Measurements from ENCODE around the gene SLC47A2. TPM values are rescaled to one million over a fixed set of nuclear protein-coding genes. Genes with fewer than 3 reads are reported as not detected.

The SLC47A2 gene
- polyA plus RNA-seq, 1 experiment = not detected

DNA sequence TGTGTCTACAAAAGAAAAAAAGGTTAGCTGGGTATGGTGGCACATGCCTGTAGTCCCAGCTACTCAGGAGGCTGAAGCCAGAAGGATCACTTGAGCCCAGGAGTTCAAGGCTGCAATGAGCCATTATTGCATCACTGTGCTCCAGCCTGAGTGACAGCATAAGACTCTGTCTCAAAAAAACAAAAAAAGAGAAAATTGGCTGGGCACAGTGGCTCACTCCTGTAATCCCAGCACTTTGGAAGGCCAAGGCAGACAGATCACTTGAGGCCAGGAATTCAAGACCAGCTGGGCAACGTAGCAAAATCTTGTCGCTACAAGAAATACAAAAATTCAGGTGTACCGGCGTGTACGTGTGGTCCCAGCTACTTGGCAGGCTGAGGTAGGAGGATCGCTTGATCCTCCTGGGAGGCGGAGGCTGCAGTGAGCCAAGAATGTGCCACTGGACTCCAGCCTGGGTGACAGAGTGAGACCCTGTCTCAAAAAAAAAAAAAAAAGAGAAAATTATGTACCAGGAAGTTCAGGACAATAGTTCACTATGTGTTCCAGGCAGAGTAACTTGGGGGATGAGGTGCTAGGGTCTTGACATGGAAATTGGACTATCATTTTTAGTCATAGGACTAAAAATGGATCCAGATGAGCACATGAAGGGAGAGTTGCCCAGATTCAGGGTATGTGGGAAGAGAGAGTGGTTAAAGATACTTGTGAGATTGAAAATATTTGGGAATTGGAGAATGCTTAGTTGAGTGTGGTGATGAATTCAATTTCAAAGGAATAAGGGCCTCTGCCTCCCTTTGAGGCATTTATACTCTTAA lies 56.8 kb downstream of the SLC47A2 start:
- H3K27me3 ChIP-seq (ENCODE audit: control insufficient read depth, insufficient read depth, low read length) = no peaks in the 10 kb centered on the region
- no peak overlapping the region for H3K4me3 ChIP-seq (ENCODE audit: low read depth, low read length)
- CTCF ChIA-PET = interaction anchor here (0.9 kb wide), 1 partner anchor 15 kb away, joined by 3 read pairs; no protein-coding TSS in a partner anchor
- POLR2A ChIA-PET = no interaction called here
- peaks cover 1% of the 10 kb centered on the region; the same call in 1 of the 2 replicates for H3K36me3 ChIP-seq (ENCODE audit: control insufficient read depth, insufficient read depth, low read length)
- no peak for DNase-seq (ENCODE audit: low read depth)
- TF ChIP-seq, protein P1, sequence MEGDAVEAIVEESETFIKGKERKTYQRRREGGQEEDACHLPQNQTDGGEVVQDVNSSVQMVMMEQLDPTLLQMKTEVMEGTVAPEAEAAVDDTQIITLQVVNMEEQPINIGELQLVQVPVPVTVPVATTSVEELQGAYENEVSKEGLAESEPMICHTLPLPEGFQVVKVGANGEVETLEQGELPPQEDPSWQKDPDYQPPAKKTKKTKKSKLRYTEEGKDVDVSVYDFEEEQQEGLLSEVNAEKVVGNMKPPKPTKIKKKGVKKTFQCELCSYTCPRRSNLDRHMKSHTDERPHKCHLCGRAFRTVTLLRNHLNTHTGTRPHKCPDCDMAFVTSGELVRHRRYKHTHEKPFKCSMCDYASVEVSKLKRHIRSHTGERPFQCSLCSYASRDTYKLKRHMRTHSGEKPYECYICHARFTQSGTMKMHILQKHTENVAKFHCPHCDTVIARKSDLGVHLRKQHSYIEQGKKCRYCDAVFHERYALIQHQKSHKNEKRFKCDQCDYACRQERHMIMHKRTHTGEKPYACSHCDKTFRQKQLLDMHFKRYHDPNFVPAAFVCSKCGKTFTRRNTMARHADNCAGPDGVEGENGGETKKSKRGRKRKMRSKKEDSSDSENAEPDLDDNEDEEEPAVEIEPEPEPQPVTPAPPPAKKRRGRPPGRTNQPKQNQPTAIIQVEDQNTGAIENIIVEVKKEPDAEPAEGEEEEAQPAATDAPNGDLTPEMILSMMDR (IDR thresholded peaks at IDR 0.05; ENCODE audit: insufficient read depth, low read depth, low read length) = no peak

DNA sequence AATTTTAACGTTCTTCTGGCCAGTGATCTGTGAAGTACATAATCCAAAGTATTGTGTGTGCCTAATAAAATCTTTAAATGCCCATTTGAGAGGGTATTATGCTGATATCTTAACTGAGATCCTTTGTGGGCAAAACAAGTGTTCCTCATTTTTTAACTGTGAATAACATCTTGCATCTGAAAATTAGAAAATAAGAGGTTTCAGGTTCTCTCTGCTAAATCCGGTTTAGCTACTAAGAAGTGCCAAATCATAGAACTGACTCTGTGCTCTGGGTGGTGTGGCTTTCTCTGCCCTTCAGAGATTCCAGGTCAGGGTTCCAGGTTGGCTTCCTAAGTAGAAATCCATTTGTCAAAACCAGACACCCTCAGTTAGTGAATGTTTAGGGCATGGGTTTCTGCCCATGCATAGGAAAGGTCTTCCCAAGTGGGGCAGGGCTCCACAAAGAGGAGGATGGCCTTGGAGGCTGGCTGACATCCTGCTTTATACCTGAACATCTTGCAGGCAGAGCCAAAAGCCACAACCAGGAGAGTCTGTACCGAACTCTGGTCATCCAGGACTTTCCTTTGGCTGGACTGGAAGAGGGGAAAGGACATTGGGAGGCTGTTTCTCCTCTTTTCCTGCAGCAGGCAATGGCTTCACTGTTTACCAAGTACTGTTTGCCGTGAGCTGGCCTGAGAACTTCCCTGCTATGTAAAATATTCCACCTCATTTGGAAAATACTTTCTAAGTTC lies 59.4 kb downstream of the SLC47A2 start:
- no peak overlapping the region for H3K4me3 ChIP-seq (ENCODE audit: low read depth, low read length)
- CTCF ChIA-PET = interaction anchor here (0.6 to 1.6 kb wide), 3 partner anchors 11 to 150 kb away, joined by 3 to 4 read pairs (median 3); no protein-coding TSS in a partner anchor
- TF ChIP-seq, protein P1 (IDR thresholded peaks at IDR 0.05; ENCODE audit: insufficient read depth, low read depth, low read length) = no peak
- peaks cover 1% of the 10 kb centered on the region; the same call in 1 of the 2 replicates for H3K36me3 ChIP-seq (ENCODE audit: control insufficient read depth, insufficient read depth, low read length)
- POLR2A ChIA-PET = no interaction called here
- no peaks in the 10 kb centered on the region for H3K27me3 ChIP-seq (ENCODE audit: control insufficient read depth, insufficient read depth, low read length)
- DNase-seq (ENCODE audit: low read depth) = no peak

DNA sequence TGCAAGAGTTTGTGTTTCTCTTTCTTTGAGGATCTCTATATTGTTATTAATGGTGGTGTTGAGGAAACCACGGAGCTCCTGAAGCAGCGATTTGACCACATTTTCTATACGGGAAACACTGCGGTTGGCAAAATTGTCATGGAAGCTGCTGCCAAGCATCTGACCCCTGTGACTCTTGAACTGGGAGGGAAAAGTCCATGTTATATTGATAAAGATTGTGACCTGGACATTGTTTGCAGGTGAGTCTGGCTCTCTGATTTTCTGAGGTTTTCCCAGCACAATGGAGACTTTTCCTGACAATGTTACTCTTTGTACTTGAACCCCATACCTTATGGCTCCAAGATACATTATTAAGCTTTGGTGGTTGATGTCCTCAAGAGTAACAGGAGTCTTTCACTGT lies 60.0 kb downstream of the SLC47A2 start:
- Histone ChIP-seq H3K27me3 (ENCODE audit: control insufficient read depth, insufficient read depth, low read length) (no peaks in the 10 kb centered on the region), H3K36me3 (ENCODE audit: control insufficient read depth, insufficient read depth, low read length) (peaks cover 1% of the 10 kb centered on the region; the same call in 1 of the 2 replicates), H3K4me3 (ENCODE audit: low read depth, low read length) (no peak overlapping the region)
- TF ChIP-seq, protein P1 (IDR thresholded peaks at IDR 0.05; ENCODE audit: insufficient read depth, low read depth, low read length) = no peak
- ChIA-PET POLR2A (no interaction called here), CTCF (interaction anchor here (1.0 to 1.6 kb wide), 3 partner anchors 11 to 151 kb away, joined by 3 read pairs; no protein-coding TSS in a partner anchor)
- no peak for DNase-seq (ENCODE audit: low read depth)

DNA sequence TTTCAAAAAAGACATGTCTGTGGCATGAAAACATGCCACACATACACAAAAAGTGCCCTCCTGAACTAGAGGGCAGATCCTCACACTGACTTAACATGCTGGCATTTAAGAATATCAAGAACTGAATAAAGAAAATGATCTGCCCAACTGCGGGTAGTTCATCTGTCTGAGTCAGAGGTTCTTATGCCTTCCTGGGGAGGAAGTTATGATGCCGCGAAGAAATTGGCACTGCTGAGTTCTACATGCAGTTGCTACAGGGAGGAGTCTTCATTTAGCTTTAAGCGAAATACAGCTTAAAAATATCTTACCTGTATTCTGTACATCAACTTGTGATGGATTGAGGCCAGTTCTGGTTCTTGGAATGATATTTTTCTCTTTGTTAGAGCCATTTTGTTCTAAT lies 61.5 kb downstream of the SLC47A2 start:
- Histone ChIP-seq H3K27me3 (ENCODE audit: control insufficient read depth, insufficient read depth, low read length) (no peaks in the 10 kb centered on the region), H3K4me3 (ENCODE audit: low read depth, low read length) (no peak overlapping the region), H3K36me3 (ENCODE audit: control insufficient read depth, insufficient read depth, low read length) (peaks cover 1% of the 10 kb centered on the region; the same call in 1 of the 2 replicates)
- no peak for DNase-seq (ENCODE audit: low read depth)
- TF ChIP-seq, protein P1 (IDR thresholded peaks at IDR 0.05; ENCODE audit: insufficient read depth, low read depth, low read length) = no peak
- POLR2A ChIA-PET = no interaction called here
- CTCF ChIA-PET = interaction anchor here (1.0 to 1.2 kb wide), 2 partner anchors 59 to 111 kb away, joined by 3 read pairs; no protein-coding TSS in a partner anchor

DNA sequence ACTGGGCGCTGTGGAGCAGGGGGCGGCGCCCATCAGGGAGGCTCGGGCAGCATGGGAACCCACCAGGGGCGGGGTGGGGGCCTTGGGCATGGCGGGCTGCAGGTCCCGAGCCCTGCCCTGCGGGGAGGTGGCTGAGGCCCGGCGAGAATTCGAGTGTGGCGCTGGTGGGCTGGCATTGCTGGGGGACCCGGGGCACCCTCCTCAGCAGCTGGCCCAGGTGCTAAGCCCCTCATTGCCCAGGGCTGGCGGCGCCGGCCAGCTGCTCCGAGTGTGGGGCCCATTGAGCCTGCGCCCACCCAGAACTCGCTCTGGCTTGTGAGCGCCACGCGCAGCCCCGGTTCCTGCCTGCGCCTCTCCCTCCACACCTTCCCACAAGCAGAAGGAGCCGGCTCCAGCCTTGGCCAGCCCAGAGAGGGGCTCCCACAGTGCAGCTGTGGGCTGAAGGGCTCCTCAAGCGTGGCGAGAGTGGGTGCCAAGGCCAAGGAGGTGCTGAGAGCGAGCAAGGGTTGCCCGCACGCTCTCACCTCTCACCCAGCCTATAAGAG lies 62.0 kb downstream of the SLC47A2 start:
- no peaks in the 10 kb centered on the region for H3K27me3 ChIP-seq (ENCODE audit: control insufficient read depth, insufficient read depth, low read length)
- no peak overlapping the region for H3K4me3 ChIP-seq (ENCODE audit: low read depth, low read length)
- TF ChIP-seq, protein P1 (IDR thresholded peaks at IDR 0.05; ENCODE audit: insufficient read depth, low read depth, low read length) = no peak
- POLR2A ChIA-PET = no interaction called here
- peaks cover 1% of the 10 kb centered on the region; the same call in 1 of the 2 replicates for H3K36me3 ChIP-seq (ENCODE audit: control insufficient read depth, insufficient read depth, low read length)
- CTCF ChIA-PET = no interaction called here
- DNase-seq (ENCODE audit: low read depth) = no peak
